GM18505 (cell line): Measurements from ENCODE around the gene NUP62CL.

ENCODE experiments used
- ATAC-seq: cut with Tn5 transposase; IDR thresholded peaks from one replicate; pipeline ENCODE4 v1.9.1; 2021; ENCODE audit not compliant: unreplicated experiment
- POLR2A ChIP-seq: IDR thresholded peaks from 4 replicates; pipeline ENCODE4 v1.6.1; 2011; ENCODE audit warnings: borderline replicate concordance; ENCODE audit not compliant: insufficient read depth, insufficient read length; ENCODE audit errors: extremely low read depth

Gene NUP62CL

DNA sequence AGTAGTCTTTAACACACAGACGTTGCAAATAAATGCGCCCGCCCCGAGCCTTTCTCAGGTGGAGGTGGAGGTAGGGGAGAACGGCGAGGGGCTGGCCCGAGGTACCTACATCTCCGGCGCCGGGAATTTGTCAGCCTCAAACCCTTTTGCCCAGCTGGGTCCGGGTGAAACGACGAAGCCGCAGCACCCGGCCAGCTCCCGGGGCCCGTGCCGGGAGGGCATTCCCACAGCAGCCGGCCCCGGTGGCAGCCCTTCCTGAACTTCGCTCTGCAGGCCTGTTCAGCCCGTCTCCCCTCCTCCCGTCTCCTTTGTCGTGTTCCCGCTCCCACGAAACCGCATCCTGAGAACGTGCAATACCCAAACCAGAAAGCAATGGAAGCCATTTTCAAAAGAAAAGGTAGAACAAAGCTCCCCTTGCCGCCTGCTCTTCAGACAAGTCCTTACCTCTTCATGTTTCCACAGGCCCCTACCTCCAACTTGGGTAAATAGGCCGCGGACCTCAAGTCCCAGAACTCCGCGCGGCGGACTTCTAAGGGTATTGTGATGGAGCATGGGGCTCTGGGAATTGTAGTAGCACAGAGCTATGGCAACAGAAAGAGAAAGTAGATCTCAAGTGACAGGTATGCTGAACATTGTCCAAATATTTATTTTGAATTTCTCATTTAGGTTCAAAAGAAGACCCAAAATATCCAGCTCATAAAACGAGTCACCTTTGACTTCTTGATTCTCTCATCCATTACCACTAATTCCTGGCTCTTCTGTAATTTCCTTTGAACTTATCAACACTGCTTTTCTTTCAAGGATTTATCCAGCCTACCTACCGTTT is 87.7 kb downstream of the NUP62CL start, which contains the start of gene RBM41:
Gene RBM41 (minus strand): TSS at position 501 of the 826 bp plus-strand sequence. CDS start 49 bp downstream, at position 452.
- ATAC-seq, result peak; percentile 98
- TF ChIP-seq POLR2A, result no peak

DNA sequence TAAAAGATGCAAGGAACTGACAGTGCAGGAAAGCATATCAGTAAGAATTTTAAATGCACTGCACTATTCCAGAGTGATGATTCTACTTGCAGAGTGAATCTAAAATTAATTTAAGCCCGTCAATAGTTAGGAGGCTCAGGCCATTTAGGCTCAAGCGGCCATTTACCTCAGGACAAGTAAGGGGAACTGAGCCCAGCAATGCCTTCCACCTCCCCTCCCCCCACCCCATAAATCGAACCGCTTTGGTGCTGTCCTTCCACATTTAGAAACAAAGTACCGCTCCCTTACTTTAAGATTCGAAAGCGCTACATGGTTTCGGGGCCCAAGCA is 88.3 kb downstream of the NUP62CL start:
- no peak for TF ChIP-seq POLR2A
- no peak for ATAC-seq

DNA sequence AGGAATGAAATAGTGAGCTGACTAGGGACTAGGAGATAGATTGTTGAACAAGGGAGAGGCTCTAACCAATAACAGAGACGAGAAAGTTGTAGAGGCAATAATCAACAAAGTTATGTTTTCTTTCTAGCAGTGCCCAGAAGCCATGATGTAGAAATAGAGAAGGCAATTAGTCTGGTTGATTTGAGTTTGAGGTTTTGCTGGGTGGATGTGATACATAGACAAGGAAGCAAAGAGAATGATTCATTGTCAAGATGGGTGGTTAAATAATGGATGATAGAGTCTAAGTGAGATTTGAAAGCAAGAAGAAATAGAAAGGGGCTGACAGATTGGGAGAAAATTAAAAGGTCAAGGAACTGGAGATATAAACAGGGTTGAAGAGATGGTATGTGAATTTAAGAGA is 98.8 kb downstream of the NUP62CL start:
- no peak for TF ChIP-seq POLR2A
- ATAC-seq, result no peak

DNA sequence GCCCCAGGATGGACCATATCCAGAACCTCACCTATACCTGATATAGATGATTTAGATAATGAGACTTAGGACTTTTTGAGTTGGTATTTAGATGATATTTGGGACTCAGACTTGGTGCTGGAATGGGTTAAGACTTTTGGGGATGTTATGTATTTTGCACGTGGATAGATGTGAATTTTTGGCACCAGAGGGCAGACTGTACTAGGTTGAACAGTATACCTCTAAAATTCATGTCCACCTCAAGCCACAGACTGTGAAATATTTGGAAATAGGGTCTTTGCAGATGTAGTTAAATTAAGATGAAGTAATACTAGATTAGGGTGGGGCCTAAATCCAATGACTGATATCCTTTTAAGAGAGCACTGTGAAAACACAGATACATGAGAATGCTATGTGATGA is 103.3 kb downstream of the NUP62CL start:
- ATAC-seq, result no peak
- no peak for TF ChIP-seq POLR2A

DNA sequence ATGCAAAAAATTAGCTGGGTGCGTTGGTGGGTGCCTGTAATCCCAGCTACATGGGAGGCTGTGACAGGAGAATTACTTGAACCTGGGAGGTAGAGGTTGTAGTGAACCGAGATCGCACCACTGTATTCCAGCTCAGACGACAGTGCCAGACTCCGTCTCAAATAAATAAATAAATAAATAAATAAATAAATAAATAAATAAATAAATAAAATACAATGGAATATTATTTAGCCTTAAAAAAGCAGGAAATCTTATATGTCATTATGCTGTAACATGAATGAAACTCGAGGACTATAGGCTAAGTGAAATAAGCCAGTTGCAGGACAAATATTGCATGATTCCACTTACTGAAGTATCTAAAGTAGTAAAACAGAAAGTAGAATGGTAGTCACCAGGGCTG is 130.1 kb downstream of the NUP62CL start:
- no peak for TF ChIP-seq POLR2A
- no peak for ATAC-seq
